Activated CD8-positive, alpha-beta T cell treated with anti-CD3 and anti-CD28 coated beads, Interleukin-2, amount 10 ng/mL, durations not matched to agents 7 days and 5 days (primary cell): ENCODE results near the gene BSN. TPM values are rescaled to one million over a fixed set of nuclear protein-coding genes. Genes with fewer than 3 reads are reported as not detected.
"Not testable (repeated sequence)": the region's sequence is repeated elsewhere in the genome, so short reads cannot be mapped to it uniquely, and the experiment has no call there.

ENCODE experiments used
- ATAC-seq: fragments of 150-1000 bp; cut with Tn5 transposase; one replicate; pipeline ENCODE4 v1.10.0; 2021; ENCODE audit warnings: moderate library complexity
- CTCF ChIA-PET: fragments of 350-600 bp; sonication (Branson Sonifier 250); formaldehyde crosslinking; loops from one replicate; lab custom pipeline; 2021; ENCODE audit warnings: antibody characterized with exemption; lab: Charles Lee
- POLR2A ChIA-PET: fragments of 350-600 bp; sonication (Branson Sonifier 250); formaldehyde crosslinking; loops from one replicate; lab custom pipeline; 2021; ENCODE audit warnings: antibody characterized with exemption; lab: Charles Lee
- DNase-seq: peaks from one replicate; pipeline ENCODE4 v3.0.0-alpha.2; 2020
- H3K27ac Mint-ChIP-seq: one replicate; pipeline ENCODE4 v1.8.0; 2021; ENCODE audit warnings: mild to moderate bottlenecking, mixed read lengths
- H3K27me3 Mint-ChIP-seq: one replicate; pipeline ENCODE4 v1.8.0; 2021; ENCODE audit warnings: low read depth, mixed read lengths
- H3K36me3 Mint-ChIP-seq: one replicate; pipeline ENCODE4 v1.8.0; 2021; ENCODE audit warnings: low read depth, mixed read lengths
- H3K4me1 Mint-ChIP-seq: one replicate; pipeline ENCODE4 v1.8.0; 2021; ENCODE audit warnings: low read depth, mixed read lengths
- H3K4me3 Mint-ChIP-seq: one replicate; pipeline ENCODE4 v1.8.0; 2021; ENCODE audit warnings: mild to moderate bottlenecking, mixed read lengths
- H3K9me3 Mint-ChIP-seq: one replicate; pipeline ENCODE4 v1.8.0; 2022; ENCODE audit warnings: mixed read lengths; ENCODE audit not compliant: insufficient read depth
- total RNA-seq, 2 experiments: library from RNA; stranded (reverse); gene quantifications; one replicate each; pipeline ENCODE4 v1.2.3, GENCODE V29; 2021

Gene BSN
- total RNA-seq, 2 experiments from 2014 or later = 0.05 to 0.34 TPM

DNA sequence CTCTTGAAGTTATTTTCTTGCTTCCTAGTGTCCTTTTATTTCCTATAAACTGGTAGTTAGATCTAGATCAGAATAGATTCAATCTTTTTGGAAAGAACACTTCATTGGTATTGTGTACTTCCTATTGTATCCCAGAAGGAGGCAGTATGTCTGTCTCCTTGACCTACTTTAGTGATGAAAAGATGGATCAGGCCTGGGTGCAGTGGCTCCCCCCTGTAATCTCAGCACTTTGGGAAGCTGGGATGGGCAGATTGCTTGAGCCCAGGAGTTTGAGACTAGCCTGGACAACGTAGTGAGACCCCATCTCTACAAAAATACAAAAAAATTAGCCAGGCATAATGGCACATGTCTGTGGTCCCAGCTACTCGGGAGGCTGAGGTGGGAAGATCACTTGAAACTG lies 12.0 kb downstream of the BSN start:
- no peak overlapping the region for H3K27ac Mint-ChIP-seq
- H3K9me3 Mint-ChIP-seq = no peaks in the 10 kb centered on the region
- ChIA-PET POLR2A (no interaction called here), CTCF (interaction anchor here (0.7 to 1.8 kb wide), 4 partner anchors 68 to 107 kb away, joined by 3 to 11 read pairs (median 4); no protein-coding TSS in a partner anchor)
- ATAC-seq (no peak), DNase-seq (no peak)
- H3K36me3 Mint-ChIP-seq = no peaks in the 10 kb centered on the region
- H3K4me1 Mint-ChIP-seq = no peaks in the 10 kb centered on the region
- H3K27me3 Mint-ChIP-seq = peaks cover 16% of the 10 kb centered on the region
- H3K4me3 Mint-ChIP-seq = no peak overlapping the region

GRCh38 chr3:49567406-49567805 lies 13.1 kb downstream of the BSN start:
- ChIA-PET POLR2A (interaction anchor here (1.1 kb wide), 1 partner anchor 10 kb away, joined by 3 read pairs; no protein-coding TSS in a partner anchor), CTCF (interaction anchor here (1.3 to 2.0 kb wide), 3 partner anchors 28 to 106 kb away, joined by 4 to 11 read pairs (median 8); no protein-coding TSS in a partner anchor)
- no peak for DNase-seq
- no peaks in the 10 kb centered on the region for H3K9me3 Mint-ChIP-seq
- H3K27me3 Mint-ChIP-seq = peaks cover 16% of the 10 kb centered on the region
- no peak overlapping the region for H3K4me3 Mint-ChIP-seq
- ATAC-seq = no peak
- H3K27ac Mint-ChIP-seq = no peak overlapping the region
- H3K4me1 Mint-ChIP-seq = no peaks in the 10 kb centered on the region
- no peaks in the 10 kb centered on the region for H3K36me3 Mint-ChIP-seq

- H3K36me3 Mint-ChIP-seq = no peaks in the 10 kb centered on the region
- no peaks in the 10 kb centered on the region for H3K4me1 Mint-ChIP-seq
- ChIA-PET POLR2A (no interaction called here), CTCF (interaction anchor here (1.0 to 2.0 kb wide), 2 partner anchors 29 kb away, joined by 4 to 8 read pairs; no protein-coding TSS in a partner anchor)
- no peak overlapping the region for H3K27ac Mint-ChIP-seq
- no peak overlapping the region for H3K4me3 Mint-ChIP-seq
- no peak for DNase-seq
- no peaks in the 10 kb centered on the region for H3K9me3 Mint-ChIP-seq
- no peak for ATAC-seq
- H3K27me3 Mint-ChIP-seq = peaks cover 10% of the 10 kb centered on the region
Observed at GRCh38 chr3:49568965-49569364, 14.7 kb downstream of the BSN start.

GRCh38 chr3:49570028-49570654 lies 15.9 kb downstream of the BSN start:
- H3K27ac Mint-ChIP-seq = no peak overlapping the region
- no peaks in the 10 kb centered on the region for H3K9me3 Mint-ChIP-seq
- DNase-seq (no peak), ATAC-seq (no peak)
- H3K36me3 Mint-ChIP-seq = no peaks in the 10 kb centered on the region
- H3K4me1 Mint-ChIP-seq = no peaks in the 10 kb centered on the region
- CTCF ChIA-PET = interaction anchor here (0.7 to 1.0 kb wide), 2 partner anchors 30 kb away, joined by 3 to 4 read pairs; no protein-coding TSS in a partner anchor
- H3K27me3 Mint-ChIP-seq = peaks cover 10% of the 10 kb centered on the region
- POLR2A ChIA-PET = interaction anchor here (0.6 kb wide), 1 partner anchor 25 kb away, joined by 4 read pairs; no protein-coding TSS in a partner anchor
- no peak overlapping the region for H3K4me3 Mint-ChIP-seq

DNA sequence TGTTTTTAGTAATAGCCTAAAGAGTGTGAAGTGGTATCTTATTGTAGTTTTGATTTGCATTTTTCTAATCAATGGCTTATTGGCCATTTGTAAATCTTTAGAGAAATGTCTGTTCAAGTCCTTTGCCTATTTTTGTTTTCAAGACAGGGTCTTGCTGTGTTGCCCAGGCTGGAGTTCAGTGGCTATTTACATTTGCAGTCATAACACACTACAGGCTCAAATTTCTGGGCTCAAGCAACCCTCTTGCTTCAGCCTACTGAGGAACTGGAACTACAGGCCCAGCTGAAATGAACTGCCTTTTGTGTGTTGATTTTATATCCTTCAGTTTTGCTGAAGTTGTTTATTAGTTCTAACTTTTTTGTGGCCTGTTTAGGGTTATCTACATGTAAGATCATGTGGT lies 27.9 kb downstream of the BSN start:
- H3K36me3 Mint-ChIP-seq = no peaks in the 10 kb centered on the region
- DNase-seq (no peak), ATAC-seq (no peak)
- POLR2A ChIA-PET = no interaction called here
- no peak overlapping the region for H3K27ac Mint-ChIP-seq
- no peaks in the 10 kb centered on the region for H3K9me3 Mint-ChIP-seq
- peaks cover 7% of the 10 kb centered on the region for H3K27me3 Mint-ChIP-seq
- H3K4me3 Mint-ChIP-seq = no peak overlapping the region
- CTCF ChIA-PET = interaction anchor here (1.8 kb wide), 1 partner anchor 43 kb away, joined by 5 read pairs; no protein-coding TSS in a partner anchor
- no peaks in the 10 kb centered on the region for H3K4me1 Mint-ChIP-seq

DNA sequence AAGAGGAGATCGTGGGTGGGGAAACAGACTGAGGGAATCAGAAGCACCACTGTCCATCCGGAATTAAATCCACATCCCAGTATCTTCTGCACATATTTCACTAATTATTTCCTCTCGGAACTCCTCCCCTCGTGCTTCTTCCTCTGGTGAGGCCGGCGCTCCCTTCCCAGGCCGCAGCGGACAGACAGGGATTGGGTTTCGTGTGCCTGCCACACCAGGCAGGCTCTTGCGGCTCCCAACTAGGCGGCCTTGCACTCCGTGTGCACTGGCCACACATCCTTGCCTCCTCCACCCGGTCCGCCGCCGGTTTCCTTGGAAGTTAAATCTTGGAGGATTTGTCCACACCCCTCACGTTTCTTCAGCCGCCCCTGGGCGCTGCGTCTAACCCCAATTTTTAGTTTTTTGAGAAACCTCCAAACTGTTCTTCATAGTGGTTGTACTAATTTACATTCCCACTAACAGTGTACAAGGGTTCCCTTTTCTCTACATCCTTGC lies 31.0 kb downstream of the BSN start:
- ATAC-seq = not testable (repeated sequence)
- CTCF ChIA-PET = interaction anchor here (1.0 kb wide), 1 partner anchor 46 kb away, joined by 6 read pairs; no protein-coding TSS in a partner anchor

GRCh38 chr3:49591615-49592014 lies 37.3 kb downstream of the BSN start:
- ATAC-seq (no peak), DNase-seq (no peak)
- H3K4me3 Mint-ChIP-seq = no peak overlapping the region
- peaks cover 6% of the 10 kb centered on the region for H3K4me1 Mint-ChIP-seq
- H3K27ac Mint-ChIP-seq = no peak overlapping the region
- H3K36me3 Mint-ChIP-seq = no peaks in the 10 kb centered on the region
- no peaks in the 10 kb centered on the region for H3K9me3 Mint-ChIP-seq
- ChIA-PET CTCF (no interaction called here), POLR2A (no interaction called here)
- peaks cover 16% of the 10 kb centered on the region for H3K27me3 Mint-ChIP-seq

More for the DNA sequence above, 31.0 kb downstream of the BSN start:
- H3K4me3 Mint-ChIP-seq, H3K27ac Mint-ChIP-seq, H3K36me3 Mint-ChIP-seq, H3K9me3 Mint-ChIP-seq, H3K4me1 Mint-ChIP-seq, DNase-seq, POLR2A ChIA-PET: not testable (repeated sequence)
- peaks cover 12% of the 10 kb centered on the region for H3K27me3 Mint-ChIP-seq

- DNase-seq (no peak), ATAC-seq (no peak)
- Mint-ChIP-seq H3K36me3 (no peaks in the 10 kb centered on the region), H3K4me1 (peaks cover 4% of the 10 kb centered on the region), H3K27ac (no peak overlapping the region), H3K4me3 (no peak overlapping the region), H3K9me3 (no peaks in the 10 kb centered on the region), H3K27me3 (peaks cover 10% of the 10 kb centered on the region)
- CTCF ChIA-PET = no interaction called here
- POLR2A ChIA-PET = no interaction called here
Observed at GRCh38 chr3:49593041-49593440, 38.8 kb downstream of the BSN start.

- POLR2A ChIA-PET = no interaction called here
- CTCF ChIA-PET = no interaction called here
- no peaks in the 10 kb centered on the region for H3K27me3 Mint-ChIP-seq
- H3K27ac Mint-ChIP-seq = no peak overlapping the region
- no peaks in the 10 kb centered on the region for H3K9me3 Mint-ChIP-seq
- no peak overlapping the region for H3K4me3 Mint-ChIP-seq
- no peak for DNase-seq
- peaks cover 21% of the 10 kb centered on the region for H3K4me1 Mint-ChIP-seq
- H3K36me3 Mint-ChIP-seq = no peaks in the 10 kb centered on the region
- ATAC-seq = no peak
Observed at GRCh38 chr3:49600781-49601180, 46.5 kb downstream of the BSN start.

DNA sequence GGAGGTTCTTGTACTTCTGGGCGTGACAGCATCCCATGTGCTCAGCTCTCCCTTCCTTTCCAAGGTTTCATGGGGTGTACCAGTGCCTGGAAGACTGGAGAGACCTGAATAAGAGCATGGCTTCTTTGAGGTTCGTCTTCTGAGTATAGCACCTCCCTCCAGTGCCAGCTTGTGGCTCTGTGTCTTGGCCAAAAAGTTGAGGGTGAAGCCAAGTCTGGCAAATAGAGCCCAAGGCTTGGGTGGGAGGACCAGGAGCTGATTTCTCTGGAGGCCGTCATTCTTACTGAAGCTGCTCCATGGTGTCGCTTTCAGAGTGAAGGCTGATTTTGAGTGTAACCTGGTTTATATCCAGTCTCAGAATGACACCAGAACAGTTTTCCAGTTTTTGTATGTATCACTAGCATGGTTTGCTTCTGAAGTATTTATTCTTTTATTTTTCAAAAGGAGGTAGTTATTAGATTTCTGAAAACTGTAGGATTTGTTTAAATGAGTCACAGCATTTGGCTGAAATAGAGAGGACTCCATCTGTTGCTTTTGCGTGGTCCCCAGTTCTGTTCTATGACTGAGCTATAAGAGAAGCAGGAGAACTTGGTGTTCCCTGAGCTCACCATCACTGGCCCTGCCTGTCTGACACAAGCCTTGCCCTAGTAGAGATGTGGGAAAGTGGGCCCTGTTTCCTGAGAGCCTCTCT lies 47.2 kb downstream of the BSN start:
- H3K36me3 Mint-ChIP-seq = no peaks in the 10 kb centered on the region

GRCh38 chr3:49602049-49602554 lies 47.8 kb downstream of the BSN start:
- Mint-ChIP-seq H3K4me1 (peaks cover 21% of the 10 kb centered on the region), H3K4me3 (no peak overlapping the region), H3K9me3 (no peaks in the 10 kb centered on the region), H3K27ac (no peak overlapping the region), H3K36me3 (no peaks in the 10 kb centered on the region), H3K27me3 (no peaks in the 10 kb centered on the region)
- ChIA-PET CTCF (interaction anchor here (0.8 to 1.5 kb wide), 2 partner anchors 62 kb away, joined by 3 to 11 read pairs; no protein-coding TSS in a partner anchor), POLR2A (interaction anchor here (0.6 to 1.2 kb wide), 2 partner anchors 63 to 190 kb away, joined by 3 to 4 read pairs; partner anchors contain the start of genes RHOA and TCTA)
- ATAC-seq (no peak), DNase-seq (no peak)

More for the DNA sequence above, 47.2 kb downstream of the BSN start:
- ChIA-PET CTCF (interaction anchor here (0.8 kb wide), 1 partner anchor 61 kb away, joined by 3 read pairs; no protein-coding TSS in a partner anchor), POLR2A (no interaction called here)
- Mint-ChIP-seq H3K27ac (no peak overlapping the region), H3K4me3 (no peak overlapping the region), H3K27me3 (no peaks in the 10 kb centered on the region), H3K4me1 (peaks cover 21% of the 10 kb centered on the region), H3K9me3 (no peaks in the 10 kb centered on the region)
- DNase-seq (no peak), ATAC-seq (no peak)
